Vagina (tissue), 2 donors: Measurements from ENCODE around the gene FRYL.

ENCODE experiments used
- CTCF ChIP-seq, 3 experiments: fragments of 450-650 bp in 2 of 3; fragments of 200-600 bp in 1 of 3; sonication (generic) in 1 of 3; IDR thresholded peaks; one replicate each; pipeline ENCODE4 v1.5.1; 2017 to 2019; ENCODE audit warnings: antibody characterized with exemption in 3 of 3, mild to moderate bottlenecking in 2 of 3, moderate library complexity in 2 of 3
- POLR2A ChIP-seq, 2 donors: fragments of 450-650 bp; IDR thresholded peaks; one replicate each; pipeline ENCODE4 v1.6.1; 2017; ENCODE audit warnings: antibody characterized with exemption in 2 of 2, mild to moderate bottlenecking in 2 of 2, moderate library complexity in 2 of 2
- POLR2AphosphoS5 ChIP-seq, 2 donors: sonication (generic); formaldehyde crosslinking; IDR thresholded peaks; one replicate each; pipeline ENCODE4 v1.9.0; 2017; ENCODE audit warnings: antibody characterized with exemption in 2 of 2, mild to moderate bottlenecking in 2 of 2, low read depth in 1 of 2; ENCODE audit not compliant: insufficient read depth in 1 of 2

GRCh38 chr4:48570646-48571220, 209.3 kb downstream of the FRYL start:
- TF ChIP-seq CTCF (IDR thresholded peaks at IDR 0.05) (no peak), POLR2A (IDR thresholded peaks at IDR 0.05) (no peak), POLR2AphosphoS5 (IDR thresholded peaks at IDR 0.05; ENCODE audit: insufficient read depth in 1 of 2, low read depth in 1 of 2) (no peak)
